EH (cell line): ENCODE measurements around the gene RABGGTB.
"Not testable (repeated sequence)": the region's sequence is repeated elsewhere in the genome, so short reads cannot be mapped to it uniquely, and the experiment has no call there.

ENCODE experiments used
- DNase-seq: peaks from one replicate; pipeline ENCODE4 v3.0.0-alpha.2; 2015; ENCODE audit warnings: low read depth

The RABGGTB gene

GRCh38 chr1:75785983-75786853, at the start of gene RABGGTB:
Gene RABGGTB, plus strand, starts transcription at chr1:75786256. Its CDS starts 16 bp downstream, at chr1:75786272.
- DNase-seq: peak; percentile 95

DNA sequence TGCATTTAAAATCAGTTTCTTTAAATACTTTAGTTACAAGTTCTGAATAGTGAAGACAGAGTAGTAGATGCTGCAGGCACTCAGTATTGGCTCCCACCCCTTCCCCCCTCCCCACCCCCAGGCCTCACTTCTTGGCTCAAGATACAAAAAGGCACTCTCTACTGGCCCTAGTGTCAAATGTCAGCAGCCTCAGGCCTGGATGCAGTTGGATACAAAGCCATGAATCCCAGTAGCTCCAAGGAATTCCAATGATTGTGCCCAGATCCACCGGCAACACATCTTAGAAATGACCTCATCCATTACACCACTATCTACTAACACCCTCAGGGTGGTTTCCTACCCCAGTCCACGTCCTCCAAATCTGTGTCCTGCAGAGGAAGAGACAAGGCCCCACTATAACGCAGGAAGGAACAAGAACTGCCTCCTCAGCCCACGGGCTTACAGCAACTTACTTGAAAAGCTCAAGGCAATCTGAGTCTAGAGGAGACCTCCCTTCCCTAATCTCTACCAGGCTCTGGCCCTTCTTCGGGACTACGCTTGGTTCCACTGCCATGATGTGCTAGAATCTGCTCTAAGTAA, 43.9 kb upstream of the RABGGTB start:
- peak; percentile 16 for DNase-seq

DNA sequence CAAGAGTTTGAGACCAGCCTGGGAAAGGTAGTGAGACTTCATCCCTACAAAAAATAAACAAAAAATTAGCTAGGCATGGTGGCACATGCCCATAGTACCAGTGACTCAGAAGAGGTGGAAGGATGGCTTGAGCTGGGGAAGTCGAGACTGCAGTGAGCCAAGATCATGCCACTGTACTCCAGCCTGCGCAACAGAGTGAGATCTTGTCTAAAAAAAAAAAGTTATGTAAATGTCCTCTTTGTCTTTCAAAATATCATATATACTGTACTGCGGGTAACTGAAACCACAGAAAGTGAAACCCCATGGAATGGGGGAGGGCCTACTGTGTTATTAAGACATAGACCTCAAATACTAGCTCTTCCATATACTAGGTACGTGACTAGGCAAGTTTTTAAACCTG, 40.8 kb upstream of the RABGGTB start:
- no peak for DNase-seq

GRCh38 chr1:75757210-75757609, 28.8 kb upstream of the RABGGTB start:
- DNase-seq: not testable (repeated sequence)

- not testable (repeated sequence) for DNase-seq
These were observed 27.5 kb upstream of the RABGGTB start for GRCh38 chr1:75758543-75758942.

- DNase-seq: no peak
These were observed 21.9 kb upstream of the RABGGTB start for GRCh38 chr1:75764057-75764655.

- DNase-seq: peak; percentile 90
These were observed 20.2 kb upstream of the RABGGTB start for GRCh38 chr1:75765697-75766355.

DNA sequence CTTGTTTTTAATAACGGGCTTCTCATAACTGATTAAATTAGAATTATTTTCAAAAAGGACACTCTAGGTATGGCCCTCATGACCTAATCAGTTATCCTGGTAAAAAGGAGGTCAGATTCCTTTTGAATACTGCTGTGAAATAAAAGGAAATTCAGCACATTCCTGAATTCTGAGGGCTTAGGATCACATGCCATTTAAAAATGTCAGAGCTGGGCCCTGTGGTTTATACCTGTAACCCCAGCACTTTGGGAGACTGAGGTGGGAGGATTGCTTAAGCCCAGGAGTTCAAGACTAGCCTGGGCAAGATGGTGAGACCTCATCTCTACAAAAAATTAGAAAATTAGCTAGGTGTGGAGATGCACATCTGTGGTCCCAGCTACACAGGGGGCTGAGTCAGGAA, 18.0 kb upstream of the RABGGTB start:
- DNase-seq: peak; percentile 43

DNA sequence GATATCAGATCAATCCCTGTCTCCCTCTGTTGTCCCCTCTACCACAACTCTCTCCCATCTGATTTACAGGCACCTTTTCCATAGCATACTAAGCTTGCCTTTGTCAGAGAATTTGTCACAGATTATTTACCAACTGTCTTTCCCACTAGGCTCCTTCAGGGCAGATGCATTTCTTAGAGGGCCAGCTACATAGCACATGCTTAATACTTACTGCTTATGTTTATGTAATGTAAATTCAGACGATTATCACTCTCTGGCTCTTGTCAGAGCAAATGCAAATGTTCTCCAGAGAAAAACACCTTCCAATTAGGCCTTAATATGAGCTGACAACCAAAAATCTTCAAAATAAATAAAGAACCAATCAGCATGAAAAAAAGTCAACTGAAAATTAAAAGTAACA, 15.3 kb upstream of the RABGGTB start:
- no peak for DNase-seq

GRCh38 chr1:75771978-75772377, 14.1 kb upstream of the RABGGTB start:
- DNase-seq: no peak

DNA sequence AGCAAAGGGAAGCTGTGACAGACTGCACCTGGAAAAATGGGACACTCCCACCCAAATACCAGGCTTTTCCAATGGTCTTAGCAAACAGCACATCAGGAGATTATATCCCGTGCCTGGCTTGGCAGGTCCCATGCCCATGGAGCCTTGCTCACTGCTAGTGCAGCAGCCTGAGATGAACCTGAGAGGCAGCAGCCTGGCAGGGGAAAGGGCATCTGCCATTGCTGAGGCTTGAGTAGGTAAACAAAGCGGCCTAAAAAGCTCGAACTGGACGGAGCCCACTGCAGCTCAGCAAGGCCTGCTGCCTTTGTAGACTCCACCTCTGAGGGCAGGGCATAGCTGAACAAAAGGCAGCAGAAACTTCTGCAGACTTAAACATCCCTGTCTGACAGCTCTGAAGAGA, 8.2 kb upstream of the RABGGTB start:
- not testable (repeated sequence) for DNase-seq

DNA sequence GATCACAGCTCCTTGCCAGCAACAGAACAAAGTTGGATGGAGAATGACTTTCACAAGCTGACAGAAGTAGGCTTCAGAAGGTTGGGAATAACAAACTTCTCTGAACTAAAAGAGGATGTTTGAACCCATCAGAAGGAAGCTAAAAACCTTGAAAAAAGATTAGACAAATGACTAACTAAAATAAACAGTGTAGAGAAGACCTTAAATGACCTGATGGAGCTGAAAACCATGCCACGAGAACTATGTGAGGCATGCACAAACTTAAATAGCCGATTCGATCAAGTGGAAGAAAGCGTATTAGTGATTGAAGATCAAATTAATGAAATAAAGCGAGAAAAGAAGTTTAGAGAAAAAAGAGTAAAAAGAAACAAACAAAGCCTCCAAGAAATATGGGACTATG, 7.4 kb upstream of the RABGGTB start:
- peak; percentile 22 for DNase-seq

- not testable (repeated sequence) for DNase-seq
These were observed 5.9 kb upstream of the RABGGTB start for GRCh38 chr1:75780183-75780582.

- DNase-seq: not testable (repeated sequence)
These were observed 2.1 kb upstream of the RABGGTB start for GRCh38 chr1:75783920-75784319.

- DNase-seq: no peak
These were observed 605 bp upstream of the RABGGTB start for GRCh38 chr1:75785320-75785982.

DNA sequence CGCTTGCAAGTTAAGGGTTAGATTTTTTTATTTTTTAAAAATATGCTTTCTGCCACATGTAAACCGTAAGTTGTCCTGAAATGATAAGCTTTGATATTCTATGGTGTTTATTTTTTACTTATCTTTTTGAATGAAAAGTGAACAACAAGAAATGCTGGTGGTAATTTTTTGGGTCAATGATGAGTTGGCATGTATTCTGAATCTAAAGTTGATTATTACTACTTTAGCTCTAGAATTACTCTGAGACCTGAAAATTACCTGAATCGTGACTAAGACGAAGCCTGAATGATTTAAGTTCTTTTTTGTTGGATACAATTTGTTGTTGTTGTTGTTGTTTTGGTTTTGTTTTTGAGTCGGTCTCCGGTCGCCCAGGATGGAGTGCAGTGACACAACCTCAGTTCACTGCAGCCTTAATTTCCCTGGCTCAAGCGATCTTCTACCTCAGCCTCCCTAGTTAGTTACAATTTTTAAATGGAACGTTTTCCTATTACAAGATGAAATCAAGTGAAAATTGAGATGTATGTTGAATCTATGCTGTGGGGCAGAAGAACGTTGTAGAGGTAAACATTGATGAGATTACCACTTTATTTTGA, 941 bp downstream of the RABGGTB start:
- no peak for DNase-seq

DNA sequence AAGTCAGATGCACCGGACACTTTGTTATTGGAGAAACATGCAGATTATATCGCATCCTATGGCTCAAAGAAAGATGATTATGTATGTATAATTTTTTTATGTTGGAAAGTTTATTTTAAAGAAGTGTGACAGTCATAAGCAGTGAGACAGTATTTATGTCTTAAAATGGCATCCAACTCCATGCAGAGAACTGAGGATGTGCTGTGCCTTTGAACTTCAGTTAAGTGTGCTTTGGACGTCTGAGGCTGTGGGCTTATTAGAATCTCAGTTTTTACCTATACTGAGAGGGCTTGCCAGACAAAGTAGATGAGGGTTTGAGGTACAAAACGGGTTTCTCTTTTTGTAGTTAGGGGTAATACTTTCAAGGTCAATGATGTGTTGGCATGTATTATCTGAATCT, 1.5 kb downstream of the RABGGTB start:
- no peak for DNase-seq

DNA sequence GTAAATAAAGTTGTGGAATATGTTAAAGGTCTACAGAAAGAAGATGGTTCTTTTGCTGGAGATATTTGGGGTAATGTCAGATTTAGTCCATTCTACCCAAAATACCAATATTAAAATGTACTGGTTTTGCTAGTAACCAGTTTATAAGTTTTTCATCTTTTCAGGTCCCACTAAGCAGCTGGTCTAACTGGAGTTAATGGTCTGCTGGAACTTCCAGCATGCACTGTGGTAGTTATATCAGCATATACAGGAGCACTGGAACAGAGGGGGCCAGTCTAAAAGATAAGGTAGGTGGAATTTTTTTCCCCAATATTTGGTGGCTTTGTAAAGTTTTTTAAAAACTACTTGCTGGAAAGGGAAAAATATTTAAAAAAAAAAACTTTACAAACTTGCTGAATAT, 3.9 kb downstream of the RABGGTB start:
- DNase-seq: no peak

DNA sequence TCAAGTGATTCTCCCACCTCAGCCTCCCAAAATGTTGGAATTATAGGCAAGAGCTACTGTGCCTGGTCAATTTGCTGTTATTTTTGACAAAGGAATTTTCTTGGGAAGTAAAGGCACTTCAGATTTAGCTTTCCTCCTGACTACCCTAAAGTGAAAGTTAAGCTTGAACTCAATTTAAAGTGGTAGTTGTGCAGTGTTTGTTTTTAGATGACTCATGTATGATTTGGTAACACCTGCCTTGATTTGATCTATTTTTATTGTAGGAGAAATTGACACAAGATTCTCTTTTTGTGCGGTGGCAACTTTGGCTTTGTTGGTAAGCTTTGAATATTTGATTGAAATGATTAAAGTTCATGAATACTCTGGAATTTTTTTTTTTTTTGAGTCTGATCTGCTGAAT, 5.0 kb downstream of the RABGGTB start:
- DNase-seq: peak; percentile 34

GRCh38 chr1:75792091-75792490, 6.0 kb downstream of the RABGGTB start:
- DNase-seq: no peak

- no peak for DNase-seq
These were observed 8.3 kb downstream of the RABGGTB start for GRCh38 chr1:75794382-75794781.
